Gastroesophageal sphincter (tissue), 3 donors: Measurements from ENCODE around the gene CAVIN3.

Source experiments
- EP300 ChIP-seq: sonication (generic); formaldehyde crosslinking; IDR thresholded peaks from one replicate; pipeline ENCODE4 v1.6.1; 2017; ENCODE audit warnings: antibody characterized with exemption, mild to moderate bottlenecking
- POLR2A ChIP-seq, 2 donors: fragments of 450-650 bp; IDR thresholded peaks; one replicate each; pipeline ENCODE4 v1.6.1; 2017; ENCODE audit warnings: antibody characterized with exemption in 2 of 2, mild to moderate bottlenecking in 2 of 2, moderate library complexity in 1 of 2
- POLR2AphosphoS5 ChIP-seq: sonication (generic); formaldehyde crosslinking; IDR thresholded peaks from one replicate; pipeline ENCODE4 v1.6.1; 2017; ENCODE audit warnings: antibody characterized with exemption
- TF ChIP-seq, protein P1 (sequence below), 4 experiments: fragments of 200-600 bp in 2 of 4; fragments of 450-650 bp in 2 of 4; sonication (generic) in 1 of 4; IDR thresholded peaks; one replicate each; pipeline ENCODE4 v1.5.1; 2017 to 2019; ENCODE audit warnings: antibody characterized with exemption in 4 of 4, mild to moderate bottlenecking in 2 of 4, moderate library complexity in 2 of 4

GRCh38 chr11:6353367-6353987 lies 33.2 kb upstream of the CAVIN3 start:
- TF ChIP-seq, protein P1, sequence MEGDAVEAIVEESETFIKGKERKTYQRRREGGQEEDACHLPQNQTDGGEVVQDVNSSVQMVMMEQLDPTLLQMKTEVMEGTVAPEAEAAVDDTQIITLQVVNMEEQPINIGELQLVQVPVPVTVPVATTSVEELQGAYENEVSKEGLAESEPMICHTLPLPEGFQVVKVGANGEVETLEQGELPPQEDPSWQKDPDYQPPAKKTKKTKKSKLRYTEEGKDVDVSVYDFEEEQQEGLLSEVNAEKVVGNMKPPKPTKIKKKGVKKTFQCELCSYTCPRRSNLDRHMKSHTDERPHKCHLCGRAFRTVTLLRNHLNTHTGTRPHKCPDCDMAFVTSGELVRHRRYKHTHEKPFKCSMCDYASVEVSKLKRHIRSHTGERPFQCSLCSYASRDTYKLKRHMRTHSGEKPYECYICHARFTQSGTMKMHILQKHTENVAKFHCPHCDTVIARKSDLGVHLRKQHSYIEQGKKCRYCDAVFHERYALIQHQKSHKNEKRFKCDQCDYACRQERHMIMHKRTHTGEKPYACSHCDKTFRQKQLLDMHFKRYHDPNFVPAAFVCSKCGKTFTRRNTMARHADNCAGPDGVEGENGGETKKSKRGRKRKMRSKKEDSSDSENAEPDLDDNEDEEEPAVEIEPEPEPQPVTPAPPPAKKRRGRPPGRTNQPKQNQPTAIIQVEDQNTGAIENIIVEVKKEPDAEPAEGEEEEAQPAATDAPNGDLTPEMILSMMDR (IDR thresholded peaks at IDR 0.05), result peak; percentile 71 to 90 (median 82)
- TF ChIP-seq POLR2A (IDR thresholded peaks at IDR 0.05) (no peak), EP300 (no peak), POLR2AphosphoS5 (peak; percentile 74)
